ENCODE results near the gene SLC2A13. TPM values are rescaled to one million over a fixed set of nuclear protein-coding genes. Genes with fewer than 3 reads are reported as not detected.
"Not testable (repeated sequence)": the region's sequence is repeated elsewhere in the genome, so short reads cannot be mapped to it uniquely, and the experiment has no call there.

The SLC2A13 gene
- total and polyA plus RNA-seq, 8 donors, result 0.93 to 87.5 (median 4.0) TPM

DNA sequence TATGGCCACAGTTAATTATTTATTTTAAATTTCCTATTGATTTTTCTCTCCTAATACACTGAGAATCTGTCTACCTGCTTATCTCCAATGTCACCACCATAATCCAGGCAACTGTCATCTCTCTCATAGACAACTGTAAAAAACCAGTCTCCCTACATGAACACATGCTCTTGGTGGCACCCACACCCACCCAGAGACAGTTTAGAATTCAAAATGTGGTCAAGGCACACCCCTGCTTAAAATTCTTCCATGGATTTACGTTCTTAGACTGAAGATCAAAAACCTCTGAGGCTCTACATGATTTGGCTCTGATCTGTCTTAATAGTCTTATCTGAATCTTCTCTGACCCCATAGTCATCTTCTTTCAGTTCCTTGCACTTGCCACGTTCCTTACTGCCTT is 245.2 kb downstream of the SLC2A13 start:
- no peak for DNase-seq
- TF ChIP-seq EP300 (IDR thresholded peaks at IDR 0.05) (no peak), POLR2A (IDR thresholded peaks at IDR 0.05) (no peak), POLR2AphosphoS5 (IDR thresholded peaks at IDR 0.05) (no peak)
- TF ChIP-seq, protein P1, sequence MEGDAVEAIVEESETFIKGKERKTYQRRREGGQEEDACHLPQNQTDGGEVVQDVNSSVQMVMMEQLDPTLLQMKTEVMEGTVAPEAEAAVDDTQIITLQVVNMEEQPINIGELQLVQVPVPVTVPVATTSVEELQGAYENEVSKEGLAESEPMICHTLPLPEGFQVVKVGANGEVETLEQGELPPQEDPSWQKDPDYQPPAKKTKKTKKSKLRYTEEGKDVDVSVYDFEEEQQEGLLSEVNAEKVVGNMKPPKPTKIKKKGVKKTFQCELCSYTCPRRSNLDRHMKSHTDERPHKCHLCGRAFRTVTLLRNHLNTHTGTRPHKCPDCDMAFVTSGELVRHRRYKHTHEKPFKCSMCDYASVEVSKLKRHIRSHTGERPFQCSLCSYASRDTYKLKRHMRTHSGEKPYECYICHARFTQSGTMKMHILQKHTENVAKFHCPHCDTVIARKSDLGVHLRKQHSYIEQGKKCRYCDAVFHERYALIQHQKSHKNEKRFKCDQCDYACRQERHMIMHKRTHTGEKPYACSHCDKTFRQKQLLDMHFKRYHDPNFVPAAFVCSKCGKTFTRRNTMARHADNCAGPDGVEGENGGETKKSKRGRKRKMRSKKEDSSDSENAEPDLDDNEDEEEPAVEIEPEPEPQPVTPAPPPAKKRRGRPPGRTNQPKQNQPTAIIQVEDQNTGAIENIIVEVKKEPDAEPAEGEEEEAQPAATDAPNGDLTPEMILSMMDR (IDR thresholded peaks at IDR 0.05), result no peak
- Histone ChIP-seq H3K27ac (no peak overlapping the region), H3K36me3 (peaks cover 0 to 7% (median 2%) of the 10 kb centered on the region in 4 donors), H3K27me3 (no peaks in the 10 kb centered on the region), H3K4me1 (no peaks in the 10 kb centered on the region), H3K4me3 (no peak overlapping the region), H3K9me3 (no peaks in the 10 kb centered on the region)
- intact Hi-C loops (cut with DNase I; ENCODE audit: low total_unique reads), result no loop called here
- WGBS, 5 donors, result 83 to 92% (median 86%) methylated on average over 2 of the region's 2 CpGs

DNA sequence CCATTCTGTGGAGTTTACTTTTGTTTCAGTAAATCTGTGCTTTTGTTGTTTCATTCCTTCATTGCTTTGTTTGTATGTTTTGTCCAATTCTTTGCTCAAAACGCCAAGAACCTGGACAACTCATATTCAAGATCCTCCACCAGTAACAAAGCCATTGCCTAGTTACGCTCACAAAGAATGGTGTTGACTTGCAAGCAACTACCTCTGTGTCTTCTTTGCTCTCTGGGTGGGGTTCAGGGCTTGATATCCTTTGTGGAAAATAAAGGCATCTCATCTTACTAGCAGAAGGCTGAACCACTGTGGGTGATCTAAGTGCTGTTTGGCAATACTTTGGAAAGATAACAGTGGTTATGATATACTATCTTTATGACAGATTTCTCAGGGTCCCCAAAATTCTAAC is 252.9 kb downstream of the SLC2A13 start:
- TF ChIP-seq, protein P1 (IDR thresholded peaks at IDR 0.05), result no peak
- no peak for TF ChIP-seq EP300 (IDR thresholded peaks at IDR 0.05)
- TF ChIP-seq POLR2A (IDR thresholded peaks at IDR 0.05), result no peak
- TF ChIP-seq POLR2AphosphoS5 (IDR thresholded peaks at IDR 0.05), result no peak
- Histone ChIP-seq H3K36me3 (peaks cover 0 to 6% (median 0%) of the 10 kb centered on the region in 4 donors), H3K27ac (no peak overlapping the region), H3K27me3 (no peaks in the 10 kb centered on the region), H3K4me3 (no peak overlapping the region), H3K4me1 (no peaks in the 10 kb centered on the region), H3K9me3 (no peaks in the 10 kb centered on the region)
- intact Hi-C loops (cut with DNase I; ENCODE audit: low total_unique reads), result no loop called here
- 82 to 91% (median 86%) methylated on average over 2 of the region's 2 CpGs for WGBS, 5 donors
- DNase-seq, result no peak

DNA sequence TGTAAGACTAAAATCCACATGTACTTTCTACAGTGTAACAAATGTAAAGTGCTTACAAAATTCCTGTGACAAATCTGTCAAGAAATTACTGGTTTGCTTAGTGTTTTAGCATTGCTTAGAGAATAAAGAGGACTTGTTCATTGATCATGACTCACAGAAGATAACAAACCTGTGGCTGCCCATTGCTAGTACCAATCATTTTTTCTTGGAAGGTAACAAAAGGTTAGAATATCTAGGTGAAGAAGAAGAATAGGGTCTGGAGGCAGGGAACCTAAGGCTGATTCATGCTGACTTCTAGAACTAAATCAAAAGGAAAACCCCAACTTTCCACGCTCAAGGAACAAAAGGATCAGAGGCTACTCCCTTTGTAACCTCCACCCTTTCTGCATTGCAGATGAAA is 253.5 kb downstream of the SLC2A13 start:
- Histone ChIP-seq H3K27ac (no peak overlapping the region), H3K4me3 (no peak overlapping the region), H3K4me1 (no peaks in the 10 kb centered on the region), H3K36me3 (peaks cover 0 to 6% (median 0%) of the 10 kb centered on the region in 4 donors), H3K9me3 (no peaks in the 10 kb centered on the region), H3K27me3 (no peaks in the 10 kb centered on the region)
- no peak for DNase-seq
- intact Hi-C loops (cut with DNase I; ENCODE audit: low total_unique reads), result no loop called here
- TF ChIP-seq, protein P1 (IDR thresholded peaks at IDR 0.05), result no peak
- no peak for TF ChIP-seq EP300 (IDR thresholded peaks at IDR 0.05)
- TF ChIP-seq POLR2A (IDR thresholded peaks at IDR 0.05), result no peak
- TF ChIP-seq POLR2AphosphoS5 (IDR thresholded peaks at IDR 0.05), result no peak
- 55 to 79% (median 73%) methylated on average over 1 of the region's 1 CpG for WGBS, 5 donors

DNA sequence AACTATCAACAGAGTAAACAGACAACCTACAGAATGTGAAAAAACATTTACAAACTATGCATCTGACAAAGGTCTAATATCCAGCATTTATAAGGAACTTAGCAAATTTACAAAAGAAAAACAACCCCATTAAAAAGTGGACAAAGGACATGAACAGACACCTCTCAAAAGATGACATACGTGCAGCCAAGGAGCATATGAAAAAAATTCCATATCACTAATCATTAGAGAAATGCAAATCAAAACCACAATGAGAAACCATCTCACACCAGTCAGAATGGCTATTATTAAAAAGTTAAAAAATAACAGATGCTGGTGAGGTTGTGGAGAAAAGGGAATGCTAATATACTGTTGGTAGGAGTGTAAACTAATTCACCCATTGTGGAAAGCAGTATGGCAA is 257.7 kb downstream of the SLC2A13 start:
- intact Hi-C loops (cut with DNase I; ENCODE audit: low total_unique reads); H3K9me3 ChIP-seq; DNase-seq; H3K27ac ChIP-seq; H3K27me3 ChIP-seq; H3K4me3 ChIP-seq; H3K36me3 ChIP-seq; H3K4me1 ChIP-seq: not testable (repeated sequence)
- 88 to 97% (median 92%) methylated on average over 1 of the region's 1 CpG for WGBS, 5 donors

DNA sequence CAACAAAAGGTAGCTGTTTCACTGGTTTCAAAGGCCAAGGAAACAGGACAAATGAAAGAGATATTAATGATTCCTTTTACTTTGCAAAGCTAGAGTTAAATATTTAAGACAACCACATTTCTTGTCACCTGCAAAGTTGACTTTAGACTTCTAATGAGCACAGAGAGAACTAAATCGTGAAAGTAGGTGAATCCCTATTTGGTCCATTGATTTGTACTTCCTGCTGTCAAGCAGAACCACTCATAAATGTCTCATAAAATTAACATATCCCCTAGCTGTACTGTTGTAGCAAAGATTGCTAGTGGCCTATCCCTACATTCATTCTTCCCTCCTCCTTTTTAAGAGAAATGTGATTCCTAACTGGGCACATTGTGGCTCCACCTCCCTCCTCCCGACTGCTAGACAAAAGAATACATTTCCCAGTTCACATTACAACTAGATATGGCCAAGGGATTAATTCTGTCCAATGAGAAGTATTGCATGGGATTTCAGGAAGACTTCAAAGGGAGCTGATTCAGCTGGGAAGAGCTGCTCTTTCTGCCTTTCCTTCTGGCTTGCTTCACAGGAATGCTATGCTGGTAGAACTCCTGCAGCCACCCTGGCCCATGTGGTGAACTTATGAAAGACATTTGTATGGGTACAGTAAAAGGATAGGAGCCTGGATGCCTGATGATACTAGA is 258.8 kb downstream of the SLC2A13 start:
- no peak for DNase-seq
- 48 to 70% (median 52%) methylated on average over 2 of the region's 2 CpGs for WGBS, 5 donors
- Histone ChIP-seq H3K27ac (no peak overlapping the region), H3K4me3 (no peak overlapping the region), H3K27me3 (no peaks in the 10 kb centered on the region), H3K9me3 (no peaks in the 10 kb centered on the region), H3K4me1 (no peaks in the 10 kb centered on the region), H3K36me3 (no peaks in the 10 kb centered on the region)
- TF ChIP-seq, protein P1 (IDR thresholded peaks at IDR 0.05), result no peak
- no peak for TF ChIP-seq POLR2A (IDR thresholded peaks at IDR 0.05)
- no peak for TF ChIP-seq POLR2AphosphoS5 (IDR thresholded peaks at IDR 0.05)
- no peak for TF ChIP-seq EP300 (IDR thresholded peaks at IDR 0.05)
- intact Hi-C loops (cut with DNase I; ENCODE audit: low total_unique reads), result no loop called here
